GM12878 (cell line): ENCODE measurements around the gene SNURF. TPM values are rescaled to one million over a fixed set of nuclear protein-coding genes. Genes with fewer than 3 reads are reported as not detected.

Experiments
- ATAC-seq: fragments of 200-7000 bp; cut with Tn5 transposase; 3 replicates; pipeline ENCODE4 v1.9.1; 2020; ENCODE audit warnings: mild to moderate bottlenecking, moderate library complexity
- BruUV-seq: library from RNA; stranded (reverse); fragments of 400-500 nt; replicated peaks from 2 replicates; lab custom pipeline; 2021; lab: Mats Ljungman, UMichigan
- CTCF ChIA-PET: fragments of 300-600 bp; sonication (Branson Sonifier 250); formaldehyde crosslinking; extraction: SDS; loops from one replicate; lab custom pipeline; 2021; ENCODE audit warnings: inconsistent platforms; lab: Yijun Ruan, JAX
- POLR2A ChIA-PET: fragments of 350-600 bp; formaldehyde crosslinking; extraction: SDS; loops from one replicate; lab custom pipeline; 2021; ENCODE audit warnings: inconsistent platforms; lab: Charles Lee
- RAD21 ChIA-PET: fragments of 300-600 bp; sonication (Branson Sonifier 250); formaldehyde crosslinking; loops from one replicate; lab custom pipeline; 2023; ENCODE audit warnings: antibody characterized with exemption; ENCODE audit not compliant: unreplicated experiment; lab: Charles Lee
- SMC1A ChIA-PET: fragments of 300-600 bp; sonication (Branson Sonifier 250); formaldehyde crosslinking; loops from one replicate; lab custom pipeline; 2023; ENCODE audit not compliant: unreplicated experiment, uncharacterized antibody; lab: Charles Lee
- DNase-seq: peaks from one replicate; pipeline ENCODE4 v3.0.0-alpha.2; 2011; ENCODE audit warnings: low read depth, low spot score
- FAIRE-seq: peaks from 3 replicates; lab custom pipeline; 2011; peaks lifted over from hg19 to GRCh38; lab: Jason Lieb, UNC
- H2AFZ ChIP-seq: 2 replicates; pipeline ENCODE4 v1.6.0; 2011; ENCODE audit warnings: low read depth, low read length, control low read depth; ENCODE audit not compliant: control insufficient read depth
- H3K27ac ChIP-seq: 2 replicates; pipeline ENCODE4 v1.5.1; 2011; ENCODE audit warnings: control low read depth; ENCODE audit not compliant: control insufficient read depth, insufficient read depth
- H3K27me3 ChIP-seq, 2 experiments: replicated peaks in 1 of 2; 2 replicates each; pipeline versions ENCODE4 v1.6.0 to v1.6.1; 2011; ENCODE audit warnings: low read length in 1 of 2; ENCODE audit not compliant: control insufficient read depth in 2 of 2, insufficient read depth in 2 of 2
- H3K36me3 ChIP-seq, 2 experiments: 2 replicates each; pipeline ENCODE4 v1.5.1; 2011; ENCODE audit warnings: low read length in 1 of 2; ENCODE audit not compliant: control insufficient read depth in 2 of 2, insufficient read depth in 2 of 2
- H3K4me1 ChIP-seq: 2 replicates; pipeline ENCODE4 v1.6.1; 2011; ENCODE audit warnings: mild to moderate bottlenecking, low read length, moderate library complexity, mixed read lengths; ENCODE audit not compliant: control insufficient read depth, insufficient read depth
- H3K4me2 ChIP-seq: 2 replicates; pipeline ENCODE4 v1.6.0; 2011; ENCODE audit warnings: control low read depth; ENCODE audit not compliant: control insufficient read depth, insufficient read depth
- H3K4me3 ChIP-seq: fragments of 200-600 bp; sonication (generic); 2 replicates; pipeline ENCODE4 v1.5.1; 2016
- H3K79me2 ChIP-seq: 2 replicates; pipeline ENCODE4 v1.6.0; 2011; ENCODE audit warnings: low read length; ENCODE audit not compliant: control insufficient read depth, insufficient read depth
- H3K9ac ChIP-seq: 2 replicates; pipeline ENCODE4 v1.8.0; 2011; ENCODE audit warnings: low read length, control low read depth, mixed read lengths; ENCODE audit not compliant: control insufficient read depth, insufficient read depth
- H3K9me3 ChIP-seq: replicated peaks from 3 replicates; pipeline ENCODE4 v1.5.1; 2011; ENCODE audit warnings: mild to moderate bottlenecking, low read length; ENCODE audit not compliant: control insufficient read depth, insufficient read depth
- H4K20me1 ChIP-seq: 2 replicates; pipeline ENCODE4 v1.6.0; 2011; ENCODE audit not compliant: control insufficient read depth, insufficient read depth
- BCL3 ChIP-seq: IDR thresholded peaks from 2 replicates; pipeline ENCODE4 v1.6.1; 2011; ENCODE audit warnings: borderline replicate concordance, low read depth, mild to moderate bottlenecking, moderate library complexity, low read length; ENCODE audit not compliant: insufficient read depth, poor library complexity, severe bottlenecking
- CREM ChIP-seq: IDR thresholded peaks from 2 replicates; pipeline ENCODE4 v1.6.1; 2014; ENCODE audit warnings: antibody characterized with exemption, low read depth
- E4F1 ChIP-seq: fragments of 450-650 bp; IDR thresholded peaks from 2 replicates; pipeline ENCODE4 v1.6.1; 2018; ENCODE audit warnings: borderline replicate concordance, mild to moderate bottlenecking; ENCODE audit not compliant: partially characterized antibody
- FOXK2 ChIP-seq: fragments of 450-650 bp; IDR thresholded peaks from 2 replicates; pipeline ENCODE4 v1.6.1; 2017; ENCODE audit warnings: mild to moderate bottlenecking, moderate library complexity
- NFIC ChIP-seq: IDR thresholded peaks from 2 replicates; pipeline ENCODE4 v1.6.1; 2012; ENCODE audit warnings: low read depth, mild to moderate bottlenecking, inconsistent platforms, low read length, moderate library complexity
- NFXL1 ChIP-seq: fragments of 450-650 bp; IDR thresholded peaks from 2 replicates; pipeline ENCODE4 v1.6.1; 2017; ENCODE audit warnings: antibody characterized with exemption, mild to moderate bottlenecking, borderline replicate concordance
- NFYB ChIP-seq: IDR thresholded peaks from 2 replicates; pipeline ENCODE4 v1.6.1; 2011; ENCODE audit warnings: low read depth, mild to moderate bottlenecking, low read length, improper control_type of control experiment, moderate library complexity; ENCODE audit not compliant: insufficient read depth
- SIX5 ChIP-seq: IDR thresholded peaks from 2 replicates; pipeline ENCODE4 v1.6.1; 2011; ENCODE audit warnings: mild to moderate bottlenecking, low read depth, low read length, moderate library complexity; ENCODE audit not compliant: severe bottlenecking
- SREBF1 ChIP-seq: IDR thresholded peaks from 2 replicates; pipeline ENCODE4 v1.6.1; 2012; ENCODE audit warnings: mild to moderate bottlenecking, low read length
- ZBED1 ChIP-seq: IDR thresholded peaks from 2 replicates; pipeline ENCODE4 v1.6.1; 2016; ENCODE audit warnings: borderline replicate concordance
- ZNF24 ChIP-seq: fragments of 450-650 bp; IDR thresholded peaks from 2 replicates; pipeline ENCODE4 v1.6.1; 2017; ENCODE audit warnings: antibody characterized with exemption, mild to moderate bottlenecking
- WGBS: methylation state at CpG from one replicate; pipeline ENCODE4 v1.1.6; 2016; ENCODE audit warnings: low lambda C conversion rate; ENCODE audit not compliant: insufficient replicate concordance, insufficient coverage; ENCODE audit errors: missing lambda C conversion rate; 5-methylcytosine and 5-hydroxymethylcytosine counted together
- in situ Hi-C: fragments of 300-500 bp; cut with MboI; formaldehyde crosslinking; loops from 9 replicates; pipeline ENCODE4 v1.14.3; 2018; ENCODE audit warnings: mixed read lengths
- intact Hi-C: fragments of 100-400 bp; cut with micrococcal nuclease; formaldehyde crosslinking; loops from one replicate; pipeline ENCODE4 v1.14.2; 2022; ENCODE audit not compliant: unreplicated experiment
- polyA plus RNA-seq, 11 experiments: library from polyadenylated mRNA; depleted of rRNA in 4 of 11; unstranded in 6 of 11; stranded (reverse) in 5 of 11; fragments of >200 nt; fragmentation: Nextera tagmentation in 4 of 11; fragmentation: Illumina TruSeq in 1 of 11; extraction: Ambion mirVana in 4 of 11; extraction: Trizol in 1 of 11; gene quantifications; 1 replicate in 1 of 11; 2 replicates in 10 of 11; pipeline versions ENCODE4 v1.2.1 to v1.2.3, GENCODE V29; 2011 to 2016; ENCODE audit warnings: inconsistent platforms in 2 of 11, missing spikeins in 2 of 11, low read depth in 1 of 11
- total RNA-seq, 4 experiments: library from RNA; depleted of rRNA in 3 of 4; stranded (reverse); fragments of >200 nt in 3 of 4; fragmentation: Illumina TruSeq in 1 of 4; extraction: Trizol in 1 of 4; gene quantifications; 2 replicates each; pipeline versions ENCODE4 v1.2.1 to v1.2.3, GENCODE V29; 2013 to 2021

Gene SNURF
- total and polyA plus RNA-seq, 10 of the 15 experiments (the other 5 are each of a cell fraction or from before 2014, with no cell fraction given), result 2.6 to 25.4 (median 8.9) TPM

- intact Hi-C loops (no loop called here), in situ Hi-C loops (no loop called here)
- ChIA-PET POLR2A (no interaction called here), CTCF (no interaction called here), RAD21 (no interaction called here), SMC1A (no interaction called here)
- no peaks in the 10 kb centered on the region for H4K20me1 ChIP-seq
- no peak overlapping the region for H3K27ac ChIP-seq
- no TSS peak for BruUV-seq
- no peaks in the 10 kb centered on the region for H3K36me3 ChIP-seq
- H3K4me2 ChIP-seq, result no peak overlapping the region
- TF ChIP-seq SIX5, result no peak
- 0 out of 2 replicates have a peak, but pooled peaks have one; percentile 24 for TF ChIP-seq NFYB
- TF ChIP-seq ZNF24, result no peak
- TF ChIP-seq BCL3, result no peak
- no peak overlapping the region for H3K9ac ChIP-seq
- H2AFZ ChIP-seq, result no peak overlapping the region
- H3K4me3 ChIP-seq, result no peak overlapping the region
- H3K27me3 ChIP-seq, result no peaks in the 10 kb centered on the region
- H3K9me3 ChIP-seq, result no peaks in the 10 kb centered on the region; the same call in 2 of the 3 replicates
- DNase-seq (no peak), ATAC-seq (no peak), FAIRE-seq (no peak)
- 8% methylated on average over 8 of the region's 8 CpGs for WGBS
- no peaks in the 10 kb centered on the region for H3K79me2 ChIP-seq
- H3K4me1 ChIP-seq, result no peaks in the 10 kb centered on the region
Measured at GRCh38 chr15:24916305-24917009, 38.3 kb upstream of the SNURF start.

- Histone ChIP-seq H3K9me3 (no peaks in the 10 kb centered on the region; the same call in 2 of the 3 replicates), H3K27me3 (no peaks in the 10 kb centered on the region), H3K4me2 (no peak overlapping the region), H3K36me3 (no peaks in the 10 kb centered on the region), H3K9ac (no peak overlapping the region), H2AFZ (no peak overlapping the region), H3K4me1 (no peaks in the 10 kb centered on the region), H3K79me2 (no peaks in the 10 kb centered on the region), H3K4me3 (no peak overlapping the region), H3K27ac (no peak overlapping the region), H4K20me1 (no peaks in the 10 kb centered on the region)
- RAD21 ChIA-PET, result no interaction called here
- DNase-seq (no peak), FAIRE-seq (no peak), ATAC-seq (no peak)
- POLR2A ChIA-PET, result no interaction called here
- no TSS peak for BruUV-seq
- SMC1A ChIA-PET, result no interaction called here
- WGBS, result 65% methylated on average over 14 of the region's 14 CpGs
- intact Hi-C loops (no loop called here), in situ Hi-C loops (no loop called here)
- CTCF ChIA-PET, result no interaction called here
- TF ChIP-seq ZBED1 (no peak), CREM (no peak), NFIC (no peak), NFXL1 (no peak), E4F1 (no peak), SREBF1 (no peak), FOXK2 (no peak)
Measured at GRCh38 chr15:24917431-24917830, 37.4 kb upstream of the SNURF start.
